GM03348 (cell line): ENCODE data around the gene UBE2O.

Source experiments
- DNase-seq: peaks from one replicate; pipeline ENCODE4 v3.0.0; 2012; ENCODE audit warnings: low spot score

UBE2O gene

GRCh38 chr17:76452660-76453430 lies at the start of gene UBE2O:
UBE2O (minus strand) TSS chr17:76453152; CDS start chr17:76453141, 11 bp downstream.
- DNase-seq: peak; percentile 98

DNA sequence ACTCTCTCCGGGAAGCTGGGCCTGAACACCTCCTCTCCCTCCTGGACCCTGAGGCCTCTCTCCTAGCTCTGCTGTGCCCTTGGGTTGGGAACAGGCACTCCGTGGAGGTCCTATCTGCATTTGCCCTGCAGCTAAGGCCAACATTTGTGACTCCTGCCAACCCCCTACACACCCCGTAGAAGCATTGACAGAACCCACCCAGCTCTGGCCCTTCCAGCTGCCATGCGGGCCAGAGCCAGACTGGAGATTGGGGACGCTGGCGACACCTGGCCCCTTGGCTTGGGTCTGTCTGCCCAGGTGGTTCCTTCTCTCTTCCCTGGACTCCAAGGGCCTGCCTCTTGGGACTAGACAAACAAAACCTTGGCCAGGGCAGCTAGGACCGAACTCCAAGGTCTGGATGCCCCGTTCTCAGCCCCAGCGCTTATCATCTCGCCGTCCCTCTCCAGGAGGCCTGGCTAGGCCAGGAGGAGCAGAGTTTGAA lies 48.9 kb upstream of the UBE2O start:
- no peak for DNase-seq

DNA sequence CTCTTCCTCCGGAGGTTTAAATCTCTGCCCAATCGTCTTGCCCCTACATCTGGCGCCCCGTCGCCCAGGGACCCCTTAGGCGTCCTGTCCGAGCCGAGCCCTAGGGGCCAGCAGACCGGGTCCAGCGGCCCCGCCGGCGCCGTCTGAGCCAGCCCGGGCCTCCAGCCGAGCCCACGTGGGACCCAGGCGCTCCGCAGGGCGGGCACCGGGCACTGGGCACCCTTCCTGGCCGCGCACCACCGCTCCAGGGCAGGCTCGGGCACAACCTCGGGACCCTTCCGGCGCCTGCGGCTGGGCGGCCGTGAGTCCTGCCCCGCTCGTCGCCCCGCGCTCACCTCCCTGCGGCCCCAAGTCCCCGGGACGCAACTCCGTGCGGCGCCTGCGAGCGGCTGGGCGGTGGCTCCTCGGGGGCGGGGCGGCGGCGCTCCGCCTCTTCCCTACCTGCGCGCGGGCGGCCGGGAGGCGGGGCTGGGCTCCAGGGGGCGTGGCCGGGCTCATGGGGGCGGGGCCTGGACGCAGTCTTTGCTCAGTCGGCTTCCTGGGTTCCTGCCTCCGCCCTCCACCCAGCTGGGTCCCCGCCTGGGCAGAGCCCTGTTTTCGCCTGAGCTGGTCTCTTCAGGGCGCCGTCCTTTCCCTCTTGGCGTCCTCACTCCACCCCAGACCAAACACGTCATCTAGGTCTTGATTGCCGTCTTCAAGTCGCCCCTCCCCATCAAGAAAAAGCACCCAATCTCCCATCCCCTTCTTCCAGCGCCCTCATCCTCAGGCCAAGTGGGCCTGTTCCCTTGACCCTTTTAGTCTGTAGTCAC lies 48.3 kb upstream of the UBE2O start, which contains the start of gene RHBDF2:
Gene RHBDF2 (minus strand): TSS at position 406 of the 809 bp plus-strand sequence. CDS start 19,899 bp downstream, outside the sequence.
- peak; percentile 96 for DNase-seq

DNA sequence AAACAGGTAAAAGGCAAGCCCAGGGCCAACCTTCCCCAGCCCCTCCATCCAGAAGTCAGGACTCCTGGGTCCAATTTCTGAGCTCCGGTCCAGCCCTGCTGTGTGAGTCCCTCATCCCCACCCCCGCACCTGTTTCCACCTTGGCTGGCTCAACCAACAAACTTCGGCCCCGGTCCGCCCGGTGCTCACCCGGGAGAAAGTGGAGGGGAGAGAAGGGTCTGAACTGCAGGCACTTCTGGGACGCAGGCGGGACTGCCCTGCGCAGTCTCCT lies 47.7 kb upstream of the UBE2O start:
- DNase-seq: no peak

- no peak for DNase-seq
Measured at GRCh38 chr17:76500074-76500746, 47.3 kb upstream of the UBE2O start.

GRCh38 chr17:76499267-76499667 lies 46.3 kb upstream of the UBE2O start:
- no peak for DNase-seq

GRCh38 chr17:76498876-76499251 lies 45.9 kb upstream of the UBE2O start:
- DNase-seq: no peak

DNA sequence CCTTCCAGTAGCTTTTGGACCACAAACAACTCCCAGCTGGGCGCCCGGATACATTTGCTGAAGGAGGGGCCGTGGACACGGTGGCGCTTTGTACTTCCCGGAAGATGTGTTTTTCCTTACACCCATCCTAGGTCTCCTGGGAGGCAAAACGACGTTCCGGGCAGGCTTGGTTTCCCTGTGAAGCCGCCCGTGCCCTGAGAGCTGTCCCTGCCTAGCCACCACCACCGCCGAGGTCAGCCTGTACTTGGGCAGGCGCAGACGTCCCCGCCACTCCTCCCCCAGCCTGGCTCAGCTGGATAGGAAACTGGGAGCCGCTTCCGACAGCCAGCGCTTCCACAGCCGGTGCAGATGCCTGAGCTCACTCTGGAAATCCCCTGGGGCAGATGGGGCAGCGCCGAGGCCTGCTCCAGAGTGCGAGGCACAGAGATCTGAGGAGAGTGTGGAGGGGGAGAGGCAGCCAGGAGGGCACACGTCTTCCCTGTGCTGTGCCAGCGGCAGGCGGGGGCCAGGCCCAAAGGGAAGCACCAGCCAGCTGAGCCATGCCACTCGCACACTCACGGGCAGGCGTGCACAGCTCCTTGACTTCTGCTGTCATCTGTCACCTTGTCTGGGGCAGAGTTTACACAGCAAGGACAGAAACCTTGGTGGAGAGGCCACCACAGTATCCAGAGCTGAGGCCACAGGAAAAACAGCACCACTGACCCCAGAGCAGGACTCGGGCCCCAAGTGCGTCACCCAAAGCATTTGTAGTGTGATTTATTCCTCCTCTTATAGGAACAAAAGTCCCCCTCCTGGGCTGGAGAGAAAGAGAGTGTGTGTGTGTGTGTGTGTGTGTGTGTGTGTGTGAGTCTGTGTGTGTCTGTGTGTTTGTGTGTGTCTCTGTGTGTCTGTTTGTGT lies 45.3 kb upstream of the UBE2O start:
- peak; percentile 90 for DNase-seq

DNA sequence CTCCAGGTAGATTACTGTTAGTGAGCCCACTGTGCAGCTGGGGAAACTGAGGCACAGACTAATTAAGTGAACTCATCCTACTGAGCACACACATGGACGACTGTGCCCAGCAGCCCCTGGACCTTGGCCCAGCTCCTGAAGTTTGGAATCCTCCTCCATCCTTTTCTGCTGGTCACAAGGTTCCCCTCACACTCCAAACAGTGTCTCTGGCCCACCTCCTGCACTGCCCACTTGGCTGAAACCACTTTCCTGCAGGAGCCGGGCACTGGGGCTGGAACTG lies 44.7 kb upstream of the UBE2O start:
- DNase-seq: no peak

DNA sequence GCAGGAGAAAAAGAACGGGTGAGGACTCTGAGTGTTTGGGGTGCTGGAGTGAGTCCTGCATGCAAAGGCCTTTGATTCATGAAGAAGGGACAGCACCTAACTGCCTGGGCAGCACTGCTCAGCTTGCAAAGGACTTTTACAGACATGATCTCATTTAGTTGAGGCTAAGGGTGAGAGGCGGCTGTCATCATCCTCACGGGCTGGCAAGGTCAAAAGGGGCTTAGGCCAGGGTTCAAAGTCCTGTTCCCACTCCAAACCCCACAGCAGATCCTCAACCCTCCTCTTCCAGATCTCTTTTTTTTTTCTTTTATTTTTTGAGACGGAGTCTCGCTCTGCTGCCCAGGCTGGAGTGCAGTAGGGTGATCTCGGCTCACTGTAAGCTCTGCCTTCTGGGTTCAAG lies 43.5 kb upstream of the UBE2O start:
- DNase-seq: no peak

- DNase-seq: no peak
Measured at GRCh38 chr17:76495663-76496400, 42.9 kb upstream of the UBE2O start.

GRCh38 chr17:76493505-76494167 lies 40.7 kb upstream of the UBE2O start:
- DNase-seq: no peak

DNA sequence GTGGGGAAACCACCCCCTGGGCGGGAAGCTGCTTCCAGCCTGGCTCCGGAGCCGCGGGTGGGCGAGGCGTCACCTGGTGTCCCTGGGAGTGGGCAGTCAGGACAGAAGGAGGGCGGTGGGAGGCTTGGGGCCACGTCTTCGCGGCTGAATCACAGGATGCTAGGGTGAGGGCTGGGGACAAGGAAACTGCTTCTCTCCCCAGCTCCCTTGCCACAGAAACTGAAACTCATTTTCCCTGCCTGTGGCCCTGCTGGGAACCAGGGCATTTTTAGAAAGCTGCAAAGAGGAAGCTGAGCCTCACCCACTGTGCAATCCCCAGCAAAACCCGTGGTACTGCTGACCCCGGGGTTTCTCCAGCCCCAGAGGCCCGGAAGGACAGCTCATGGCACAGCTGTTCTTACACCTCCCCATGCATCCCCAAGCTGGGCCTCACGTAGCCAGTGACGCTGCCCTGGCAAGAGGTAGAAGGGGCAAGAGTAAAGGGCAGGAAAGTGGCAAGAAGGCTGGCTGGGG lies 40.1 kb upstream of the UBE2O start:
- peak; percentile 34 for DNase-seq

DNA sequence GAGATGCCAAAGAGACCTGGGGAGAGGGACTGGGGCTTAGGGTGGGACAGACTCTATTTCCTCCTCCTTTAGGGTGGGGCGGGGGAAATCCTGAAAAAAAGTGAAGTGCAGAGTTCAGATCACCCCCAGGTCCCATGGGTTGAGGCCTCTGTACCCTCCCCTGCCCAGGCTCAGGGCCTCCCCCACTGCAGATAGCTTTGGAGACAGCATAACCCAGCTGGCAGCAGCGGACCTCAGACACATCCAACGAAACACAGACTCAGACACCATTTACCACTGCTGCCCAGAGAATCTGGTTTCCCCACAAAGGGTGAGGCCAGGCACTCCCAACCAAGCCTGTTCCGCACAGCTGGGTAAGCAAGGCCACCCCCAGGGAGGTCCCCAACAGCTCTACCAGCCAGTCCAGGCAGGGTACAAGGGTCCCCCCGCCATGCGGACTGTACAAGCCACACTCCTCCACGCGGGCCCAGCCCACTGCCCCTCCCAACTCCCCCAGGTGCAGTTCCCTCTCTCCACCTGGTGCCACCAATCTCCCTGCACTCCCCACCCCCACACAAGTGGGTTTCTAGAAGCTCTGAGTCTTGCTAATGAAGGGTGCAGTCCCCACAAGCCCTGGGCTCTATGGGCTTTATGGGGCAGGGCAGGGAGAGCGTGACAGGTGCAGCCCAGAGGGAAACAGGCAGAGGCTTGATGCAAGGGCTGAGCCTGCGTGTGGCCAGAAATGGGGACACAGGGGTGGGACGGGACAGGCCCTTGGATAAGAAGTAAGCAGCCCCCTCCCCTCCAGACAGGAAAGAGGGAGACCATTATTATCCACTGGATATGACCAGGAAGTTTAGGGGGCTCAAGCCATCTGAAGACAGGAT lies 39.4 kb upstream of the UBE2O start:
- no peak for DNase-seq

DNA sequence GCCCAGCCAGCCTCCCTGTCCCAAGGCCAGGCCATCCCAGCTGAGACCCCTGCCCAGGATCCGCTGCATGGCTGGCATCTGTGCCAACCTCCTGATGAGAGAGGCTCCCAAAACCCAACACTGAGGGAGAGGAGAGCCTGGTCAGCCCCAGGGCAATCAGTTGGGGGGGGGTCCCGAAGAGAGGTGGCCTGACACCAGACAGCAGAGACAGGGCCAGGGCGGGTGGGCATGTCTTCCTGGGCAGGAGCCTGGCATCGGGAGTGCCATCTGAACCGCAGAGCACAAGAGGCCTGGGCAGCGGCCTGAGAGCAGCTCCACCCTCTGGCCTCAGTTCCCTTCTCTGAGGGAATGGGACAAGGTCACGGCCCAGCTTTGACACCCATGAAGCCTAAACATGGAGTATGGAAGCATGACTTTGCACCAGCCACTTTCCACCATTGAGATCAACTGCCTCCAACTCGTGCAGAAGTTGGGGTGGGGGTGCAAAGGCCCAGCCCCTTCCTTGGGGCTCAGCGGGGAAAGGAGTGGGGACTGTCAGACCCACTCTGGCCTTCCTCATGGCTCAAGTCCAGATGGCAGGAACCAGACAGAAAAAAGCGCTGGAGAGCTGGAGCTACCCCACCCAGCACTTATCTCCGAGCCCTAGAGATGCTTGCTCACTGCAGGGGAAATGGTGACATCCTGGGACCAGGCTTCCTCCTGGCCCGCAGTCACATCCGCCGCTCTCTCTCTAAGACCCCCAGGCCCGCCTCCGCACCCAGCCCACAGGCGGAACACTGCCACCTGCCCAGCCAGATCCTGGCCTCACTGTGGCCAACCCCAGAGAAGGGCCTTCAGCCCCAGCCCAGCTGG lies 38.5 kb upstream of the UBE2O start:
- DNase-seq: no peak

GRCh38 chr17:76490112-76490710 lies 37.3 kb upstream of the UBE2O start:
- no peak for DNase-seq

- no peak for DNase-seq
Measured at GRCh38 chr17:76487451-76488192, 34.7 kb upstream of the UBE2O start.
